HCT116 (cell line): ENCODE measurements around the gene PDHB. TPM values are rescaled to one million over a fixed set of nuclear protein-coding genes. Genes with fewer than 3 reads are reported as not detected.
"Not testable (repeated sequence)": the region's sequence is repeated elsewhere in the genome, so short reads cannot be mapped to it uniquely, and the experiment has no call there.

Experiments
- ATAC-seq: fragments of 200-7000 bp; cut with Tn5 transposase; 2 replicates; pipeline ENCODE4 v1.9.1; 2020; ENCODE audit warnings: mild to moderate bottlenecking, moderate library complexity
- BruUV-seq: library from RNA; stranded (reverse); fragments of 400-500 nt; replicated peaks from 2 replicates; lab custom pipeline; 2021; lab: Mats Ljungman, UMichigan
- CTCF ChIA-PET: fragments of 300-600 bp; sonication (Branson Sonifier 250); formaldehyde crosslinking; loops from one replicate; lab custom pipeline; 2021; ENCODE audit warnings: antibody characterized with exemption; lab: Charles Lee
- POLR2A ChIA-PET: fragments of 300-600, 350-600 bp; sonication (Branson Sonifier 250); formaldehyde crosslinking; loops from one replicate; lab custom pipeline; 2021; ENCODE audit warnings: antibody characterized with exemption; lab: Charles Lee
- RAD21 ChIA-PET, 2 experiments: fragments of 300-600 bp; sonication (Branson Sonifier 250); formaldehyde crosslinking; loops; one replicate each; lab custom pipeline; 2023; ENCODE audit warnings: low total read pairs in 2 of 2; ENCODE audit not compliant: uncharacterized antibody in 2 of 2, unreplicated experiment in 2 of 2, low non-redundant PET in 1 of 2; lab: Charles Lee
- DNase-seq: peaks from one replicate; pipeline ENCODE4 v3.0.0-alpha.2; 2010; ENCODE audit warnings: low read depth, low spot score
- H2AFZ ChIP-seq: fragments of 200-600 bp; shearing (Covaris generic), sonication (generic); 2 replicates; pipeline ENCODE4 v1.6.1; 2017; ENCODE audit warnings: low read depth, mixed run types, mixed read lengths, antibody characterized with exemption, low read length; ENCODE audit not compliant: poor library complexity, severe bottlenecking
- H3K27ac ChIP-seq: 2 replicates; pipeline ENCODE4 v1.5.1; 2012; ENCODE audit warnings: low read depth, low read length
- H3K27me3 ChIP-seq: fragments of 200-600 bp; sonication (generic); 2 replicates; pipeline ENCODE4 v1.6.1; 2016; ENCODE audit warnings: mixed run types, low read length, mixed read lengths; ENCODE audit not compliant: insufficient read depth
- H3K36me3 ChIP-seq, 2 experiments: fragments of 200-500 bp in 1 of 2; fragments of 200-600 bp in 1 of 2; sonication (Bioruptor generic) in 1 of 2; sonication (generic) in 1 of 2; 2 replicates each; pipeline versions ENCODE4 v1.5.1 to v1.6.1; 2014 to 2016; ENCODE audit warnings: low read length in 2 of 2, inconsistent platforms in 1 of 2, mixed read lengths in 1 of 2, mixed run types in 1 of 2; ENCODE audit not compliant: insufficient read depth in 2 of 2, control insufficient read depth in 1 of 2
- H3K4me1 ChIP-seq, 2 experiments: fragments of 200-600 bp in 1 of 2; sonication (generic) in 1 of 2; 2 replicates each; pipeline versions ENCODE4 v1.5.1 to v1.6.1; 2012 to 2017; ENCODE audit warnings: low read length in 2 of 2, inconsistent platforms in 1 of 2, mild to moderate bottlenecking in 1 of 2, mixed read lengths in 1 of 2, mixed run types in 1 of 2, moderate library complexity in 1 of 2; ENCODE audit not compliant: insufficient read depth in 2 of 2, control insufficient read depth in 1 of 2
- H3K4me2 ChIP-seq: fragments of 200-600 bp; sonication (generic); 2 replicates; pipeline ENCODE4 v1.6.1; 2017; ENCODE audit warnings: mixed run types, low read length, mixed read lengths
- H3K4me3 ChIP-seq, 2 experiments: fragments of 200-600 bp in 1 of 2; sonication (generic) in 1 of 2; replicated peaks in 1 of 2; 2 replicates each; pipeline ENCODE4 v1.5.1; 2011 to 2016; ENCODE audit warnings: low read length in 2 of 2, control low read depth in 1 of 2, low read depth in 1 of 2, mild to moderate bottlenecking in 1 of 2, mixed read lengths in 1 of 2, mixed run types in 1 of 2
- H3K79me2 ChIP-seq: fragments of 200-600 bp; sonication (generic); 2 replicates; pipeline ENCODE4 v1.6.1; 2017; ENCODE audit warnings: mild to moderate bottlenecking, mixed run types, low read length, moderate library complexity, mixed read lengths; ENCODE audit not compliant: insufficient read depth
- H3K9ac ChIP-seq: fragments of 200-600 bp; sonication (generic); 2 replicates; pipeline ENCODE4 v1.6.1; 2016; ENCODE audit warnings: low read length, mixed read lengths
- H3K9me2 ChIP-seq: fragments of 200-600 bp; sonication (generic), shearing (Covaris generic); 2 replicates; pipeline ENCODE4 v1.6.1; 2017; ENCODE audit warnings: mixed run types, mild to moderate bottlenecking, moderate library complexity; ENCODE audit not compliant: insufficient read depth
- H3K9me3 ChIP-seq, 2 experiments: fragments of 200-500 bp in 1 of 2; fragments of 200-600 bp in 1 of 2; sonication (Bioruptor generic) in 1 of 2; sonication (generic) in 1 of 2; 2 replicates each; pipeline ENCODE4 v1.6.1; 2014 to 2017; ENCODE audit warnings: low read length in 2 of 2, mixed read lengths in 2 of 2, inconsistent platforms in 1 of 2, low read depth in 1 of 2, mild to moderate bottlenecking in 1 of 2, mixed run types in 1 of 2, moderate library complexity in 1 of 2; ENCODE audit not compliant: control insufficient read depth in 1 of 2, insufficient read depth in 1 of 2
- H4K20me1 ChIP-seq: fragments of 200-600 bp; sonication (generic), shearing (Covaris generic); 2 replicates; pipeline ENCODE4 v1.6.1; 2017; ENCODE audit warnings: mixed run types, mild to moderate bottlenecking, moderate library complexity; ENCODE audit not compliant: insufficient read depth
- CBX3 ChIP-seq: IDR thresholded peaks from 2 replicates; pipeline ENCODE4 v1.6.1; 2012; ENCODE audit warnings: low read depth
- CEBPB ChIP-seq: IDR thresholded peaks from 2 replicates; pipeline ENCODE4 v1.6.1; 2012; ENCODE audit warnings: low read depth
- JUND ChIP-seq: IDR thresholded peaks from 2 replicates; pipeline ENCODE4 v1.6.1; 2012
- POLR2A ChIP-seq: IDR thresholded peaks from 2 replicates; pipeline ENCODE4 v1.7.0; 2011; ENCODE audit warnings: borderline replicate concordance; ENCODE audit not compliant: insufficient read depth, insufficient read length; ENCODE audit errors: extremely low read depth
- RAD21 ChIP-seq: IDR thresholded peaks from 2 replicates; pipeline ENCODE4 v1.6.1; 2012; ENCODE audit warnings: low read depth, mild to moderate bottlenecking
- SRF ChIP-seq: IDR thresholded peaks from 2 replicates; pipeline ENCODE4 v1.6.1; 2012; ENCODE audit warnings: low read depth
- YY1 ChIP-seq: IDR thresholded peaks from 2 replicates; pipeline ENCODE4 v1.6.1; 2011; ENCODE audit warnings: low read length, low read depth, moderate library complexity, mild to moderate bottlenecking; ENCODE audit not compliant: insufficient replicate concordance; ENCODE audit errors: extremely low read depth
- intact Hi-C: fragments of 100-400 bp; cut with micrococcal nuclease; formaldehyde crosslinking; loops from 2 replicates; pipeline ENCODE4 v1.10.0; 2022
- total RNA-seq: library from RNA; stranded (reverse); gene quantifications from one replicate; pipeline ENCODE4 v1.2.1, GENCODE V29; 2021; ENCODE audit not compliant: unreplicated experiment
- TF ChIP-seq, protein P1 (sequence below): IDR thresholded peaks from 2 replicates; pipeline ENCODE4 v1.6.1; 2012; ENCODE audit warnings: low read depth

PDHB gene
- total RNA-seq, 1 experiment from 2014 or later, result 60.2 TPM

DNA sequence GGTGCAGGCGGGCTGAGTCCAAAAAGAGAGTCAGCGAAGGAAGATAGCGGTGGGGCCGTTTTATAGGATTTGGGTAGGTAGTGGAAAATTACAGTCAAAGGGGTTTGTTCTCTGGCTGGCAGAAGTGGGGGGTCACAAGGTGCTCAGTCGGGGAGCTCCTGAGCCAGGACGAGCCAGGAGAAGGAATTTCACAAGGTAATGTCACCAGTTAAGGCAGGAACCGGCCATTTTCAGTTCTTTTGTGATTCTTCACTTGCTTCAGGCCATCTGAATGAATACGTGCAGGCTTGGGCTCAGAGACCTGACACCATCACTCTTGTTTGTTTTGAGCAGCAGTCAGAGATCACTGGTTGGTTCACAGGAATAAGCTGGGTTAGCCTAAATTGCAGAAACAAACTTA lies 3.6 kb upstream of the PDHB start:
- H4K20me1 ChIP-seq, H3K4me3 ChIP-seq, H3K9ac ChIP-seq, ATAC-seq, RAD21 ChIA-PET, CTCF ChIA-PET, DNase-seq, H3K9me3 ChIP-seq, H3K4me2 ChIP-seq, BruUV-seq, H2AFZ ChIP-seq, H3K79me2 ChIP-seq, H3K27me3 ChIP-seq, H3K36me3 ChIP-seq, H3K9me2 ChIP-seq, H3K27ac ChIP-seq, intact Hi-C loops: not testable (repeated sequence)
- POLR2A ChIA-PET, result interaction anchor here (1.0 kb wide), 1 partner anchor 11 kb away, joined by 3 read pairs; no protein-coding TSS in a partner anchor
- H3K4me1 ChIP-seq, result peaks cover 8 to 27% of the 10 kb centered on the region in 2 experiments

DNA sequence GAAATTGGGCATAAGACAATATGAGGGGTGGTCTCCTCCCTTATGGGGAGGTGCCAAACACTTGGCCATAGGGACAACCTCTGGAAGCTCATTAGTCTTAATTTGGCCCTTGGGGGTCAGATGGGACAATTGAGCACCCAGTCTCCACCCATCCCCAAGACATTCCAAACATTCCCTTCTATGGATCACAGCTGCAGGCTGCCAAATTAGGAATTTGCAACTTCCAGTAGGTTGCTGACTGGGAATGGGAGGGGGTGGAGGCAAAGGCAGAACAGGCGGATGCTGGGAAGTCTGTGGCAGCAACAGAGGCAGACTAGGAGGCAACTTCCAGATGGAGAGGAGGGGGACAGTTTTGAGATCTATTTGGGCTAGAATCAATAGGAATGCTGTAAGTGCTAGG lies 1.4 kb upstream of the PDHB start:
- Histone ChIP-seq H3K9me3 (no peaks in the 10 kb centered on the region), H4K20me1 (no peaks in the 10 kb centered on the region), H3K79me2 (peaks cover 7% of the 10 kb centered on the region), H2AFZ (peak overlapping the region; percentile 32), H3K9ac (no peak overlapping the region), H3K4me1 (peaks cover 8 to 27% of the 10 kb centered on the region in 2 experiments), H3K4me2 (peak overlapping the region; percentile 63), H3K9me2 (no peaks in the 10 kb centered on the region), H3K4me3 (no peak overlapping the region), H3K36me3 (peaks cover 10 to 13% of the 10 kb centered on the region in 2 experiments), H3K27ac (no peak overlapping the region), H3K27me3 (no peaks in the 10 kb centered on the region)
- no TSS peak for BruUV-seq
- no peak for TF ChIP-seq POLR2A
- no peak for TF ChIP-seq CBX3
- no peak for TF ChIP-seq JUND
- TF ChIP-seq, protein P1, sequence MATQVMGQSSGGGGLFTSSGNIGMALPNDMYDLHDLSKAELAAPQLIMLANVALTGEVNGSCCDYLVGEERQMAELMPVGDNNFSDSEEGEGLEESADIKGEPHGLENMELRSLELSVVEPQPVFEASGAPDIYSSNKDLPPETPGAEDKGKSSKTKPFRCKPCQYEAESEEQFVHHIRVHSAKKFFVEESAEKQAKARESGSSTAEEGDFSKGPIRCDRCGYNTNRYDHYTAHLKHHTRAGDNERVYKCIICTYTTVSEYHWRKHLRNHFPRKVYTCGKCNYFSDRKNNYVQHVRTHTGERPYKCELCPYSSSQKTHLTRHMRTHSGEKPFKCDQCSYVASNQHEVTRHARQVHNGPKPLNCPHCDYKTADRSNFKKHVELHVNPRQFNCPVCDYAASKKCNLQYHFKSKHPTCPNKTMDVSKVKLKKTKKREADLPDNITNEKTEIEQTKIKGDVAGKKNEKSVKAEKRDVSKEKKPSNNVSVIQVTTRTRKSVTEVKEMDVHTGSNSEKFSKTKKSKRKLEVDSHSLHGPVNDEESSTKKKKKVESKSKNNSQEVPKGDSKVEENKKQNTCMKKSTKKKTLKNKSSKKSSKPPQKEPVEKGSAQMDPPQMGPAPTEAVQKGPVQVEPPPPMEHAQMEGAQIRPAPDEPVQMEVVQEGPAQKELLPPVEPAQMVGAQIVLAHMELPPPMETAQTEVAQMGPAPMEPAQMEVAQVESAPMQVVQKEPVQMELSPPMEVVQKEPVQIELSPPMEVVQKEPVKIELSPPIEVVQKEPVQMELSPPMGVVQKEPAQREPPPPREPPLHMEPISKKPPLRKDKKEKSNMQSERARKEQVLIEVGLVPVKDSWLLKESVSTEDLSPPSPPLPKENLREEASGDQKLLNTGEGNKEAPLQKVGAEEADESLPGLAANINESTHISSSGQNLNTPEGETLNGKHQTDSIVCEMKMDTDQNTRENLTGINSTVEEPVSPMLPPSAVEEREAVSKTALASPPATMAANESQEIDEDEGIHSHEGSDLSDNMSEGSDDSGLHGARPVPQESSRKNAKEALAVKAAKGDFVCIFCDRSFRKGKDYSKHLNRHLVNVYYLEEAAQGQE, result no peak
- TF ChIP-seq RAD21, result no peak
- peak; percentile 74; the same call in 1 of the 2 replicates for TF ChIP-seq SRF
- no peak for TF ChIP-seq CEBPB
- no peak for TF ChIP-seq YY1
- intact Hi-C loops, result no loop called here
- no peak for DNase-seq
- CTCF ChIA-PET, result interaction anchor here (0.9 to 1.7 kb wide), 2 partner anchors 29 to 97 kb away, joined by 3 to 4 read pairs; no protein-coding TSS in a partner anchor
- ATAC-seq, result no peak
- POLR2A ChIA-PET, result no interaction called here
- RAD21 ChIA-PET, result no interaction called here
